H1 (cell line): ENCODE results near the gene NTRK1. TPM values are rescaled to one million over a fixed set of nuclear protein-coding genes. Genes with fewer than 3 reads are reported as not detected.

Experiments
- CHD2 ChIP-seq: IDR thresholded peaks from 2 replicates; pipeline ENCODE4 v1.6.1; 2012; ENCODE audit warnings: low read length, improper control_type of control experiment
- HDAC6 ChIP-seq: IDR thresholded peaks from one replicate; pipeline ENCODE4 v1.7.1; 2012; ENCODE audit warnings: low read depth, mild to moderate bottlenecking, inconsistent platforms, low read length, moderate library complexity
- MAFK ChIP-seq: IDR thresholded peaks from 2 replicates; pipeline ENCODE4 v1.6.1; 2012; ENCODE audit warnings: low read depth, mild to moderate bottlenecking, improper control_type of control experiment, low read length
- MAX ChIP-seq: IDR thresholded peaks from 2 replicates; pipeline ENCODE4 v1.6.1; 2012; ENCODE audit warnings: inconsistent platforms
- POLR2AphosphoS5 ChIP-seq: IDR thresholded peaks from 2 replicates; pipeline ENCODE4 v1.6.1; 2011; ENCODE audit warnings: low read depth, low read length
- SRF ChIP-seq: IDR thresholded peaks from 2 replicates; pipeline ENCODE4 v1.6.1; 2011; ENCODE audit warnings: mild to moderate bottlenecking, low read depth, low read length, moderate library complexity
- YY1 ChIP-seq: IDR thresholded peaks from 2 replicates; pipeline ENCODE4 v1.6.1; 2011; ENCODE audit warnings: low read depth, mild to moderate bottlenecking, low read length
- polyA plus RNA-seq, 7 experiments: library from polyadenylated mRNA; depleted of rRNA in 3 of 7; stranded (reverse) in 5 of 7; unstranded in 2 of 7; fragments of >200 nt in 5 of 7; fragments of 200-250 nt in 2 of 7; gene quantifications; 1 replicate in 5 of 7; 2 replicates in 1 of 7; 4 replicates in 1 of 7; pipeline versions ENCODE4 v1.2.1 to v1.2.3, GENCODE V29; 2011 to 2013; ENCODE audit warnings: missing spikeins in 2 of 7, mixed read lengths in 2 of 7
- total RNA-seq: library from RNA; stranded (reverse); fragmentation: NEBNext Ultra II Directional; extraction: Animal tissue kit (Norgen Biotek cat#: 25700); gene quantifications from 2 replicates; pipeline ENCODE4 v1.2.1, GENCODE V29; 2021

NTRK1 gene
- total and polyA plus RNA-seq, 2 of the 8 experiments (the other 6 are each of a cell fraction or from before 2014, with no cell fraction given): 0.12 to 0.24 TPM

DNA sequence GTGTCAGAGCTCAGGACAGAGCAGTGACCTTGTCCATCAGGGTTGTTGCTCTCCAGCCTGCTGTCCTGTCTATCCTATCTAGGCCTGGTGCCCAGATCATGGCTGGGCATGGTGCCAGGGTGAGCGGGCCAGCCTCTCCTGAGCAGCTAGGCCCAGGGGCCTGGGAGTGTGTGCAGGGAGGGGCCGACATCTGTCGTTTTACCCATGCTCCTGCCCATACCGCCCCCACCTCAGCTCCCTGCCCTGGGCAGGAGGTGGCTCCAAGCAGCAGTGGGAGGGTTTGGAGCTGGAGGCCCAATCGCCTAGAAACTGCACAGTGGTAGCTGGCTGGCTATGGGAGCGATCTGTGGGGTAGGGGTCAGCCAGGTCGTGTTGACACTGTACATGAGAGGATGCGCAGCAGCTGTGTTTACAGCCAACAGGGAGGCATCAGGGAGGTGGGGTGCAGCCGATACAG is 8.2 kb upstream of the NTRK1 start (continued):
- TF ChIP-seq POLR2AphosphoS5 (no peak), MAFK (no peak), HDAC6 (no peak), YY1 (no peak), CHD2 (no peak), MAX (no peak), SRF (no peak)
